Panc1 (cell line): Measurements from ENCODE around the gene RCOR1. TPM values are rescaled to one million over a fixed set of nuclear protein-coding genes. Genes with fewer than 3 reads are reported as not detected.

Experiments
- ATAC-seq: fragments of 200-7000 bp; cut with Tn5 transposase; 2 replicates; pipeline ENCODE4 v1.9.1; 2020; ENCODE audit warnings: mild to moderate bottlenecking, moderate library complexity
- BruUV-seq: library from RNA; stranded (reverse); fragments of 400-500 nt; replicated peaks from 2 replicates; lab custom pipeline; 2021; lab: Mats Ljungman, UMichigan
- CTCF ChIA-PET: fragments of 300-600 bp; sonication (Branson Sonifier 250); formaldehyde crosslinking; loops from one replicate; lab custom pipeline; 2022; ENCODE audit warnings: antibody characterized with exemption; lab: Charles Lee
- POLR2A ChIA-PET: fragments of 300-600 bp; sonication (Branson Sonifier 250); formaldehyde crosslinking; loops from one replicate; lab custom pipeline; 2022; ENCODE audit warnings: antibody characterized with exemption; lab: Charles Lee
- DNase-seq: peaks from one replicate; pipeline ENCODE4 v3.0.0-alpha.2; 2010; ENCODE audit warnings: low read depth, low spot score
- H3K27ac ChIP-seq: 2 replicates; pipeline ENCODE4 v1.5.1; 2011; ENCODE audit warnings: mild to moderate bottlenecking, low read length, inconsistent platforms
- H3K27me3 ChIP-seq: fragments of 200-500 bp; sonication (Bioruptor generic); 2 replicates; pipeline ENCODE4 v1.6.0; 2014; ENCODE audit warnings: low read length, inconsistent platforms; ENCODE audit not compliant: control insufficient read depth, insufficient read depth
- H3K36me3 ChIP-seq: fragments of 200-500 bp; sonication (Bioruptor generic); 2 replicates; pipeline ENCODE4 v1.5.1; 2014; ENCODE audit warnings: inconsistent platforms, mild to moderate bottlenecking, low read length, moderate library complexity; ENCODE audit not compliant: control insufficient read depth, insufficient read depth
- H3K4me1 ChIP-seq: 2 replicates; pipeline ENCODE4 v1.5.1; 2011; ENCODE audit warnings: inconsistent platforms, mild to moderate bottlenecking, low read length, moderate library complexity; ENCODE audit not compliant: control insufficient read depth, insufficient read depth
- H3K4me3 ChIP-seq, 2 experiments: 2 replicates each; pipeline ENCODE4 v1.5.1; 2011 to 2012; ENCODE audit warnings: low read depth in 2 of 2, low read length in 2 of 2, mild to moderate bottlenecking in 2 of 2, inconsistent platforms in 1 of 2, moderate library complexity in 1 of 2
- H3K9me3 ChIP-seq: fragments of 200-500 bp; sonication (Bioruptor generic); 2 replicates; pipeline ENCODE4 v1.5.1; 2014; ENCODE audit warnings: low read depth, mild to moderate bottlenecking, inconsistent platforms, low read length, moderate library complexity; ENCODE audit not compliant: control insufficient read depth, insufficient read depth
- POLR2AphosphoS5 ChIP-seq: IDR thresholded peaks from 2 replicates; pipeline ENCODE4 v1.6.1; 2012; ENCODE audit warnings: mild to moderate bottlenecking, low read depth, low read length, moderate library complexity
- REST ChIP-seq, 2 experiments: IDR thresholded peaks; 2 replicates each; pipeline ENCODE4 v1.6.1; 2011 to 2012; ENCODE audit warnings: low read depth in 2 of 2, control low read depth in 1 of 2, low read length in 1 of 2, mild to moderate bottlenecking in 1 of 2, moderate library complexity in 1 of 2; ENCODE audit not compliant: insufficient read depth in 1 of 2
- SIN3A ChIP-seq: IDR thresholded peaks from 2 replicates; pipeline ENCODE4 v1.6.1; 2012; ENCODE audit warnings: low read depth, mild to moderate bottlenecking, low read length, moderate library complexity, borderline replicate concordance; ENCODE audit not compliant: insufficient read depth
- TCF7L2 ChIP-seq: IDR thresholded peaks from 2 replicates; pipeline ENCODE4 v1.6.1; 2011; ENCODE audit warnings: mild to moderate bottlenecking, low read depth, low read length, inconsistent platforms
- in situ Hi-C: cut with HindIII; loops from 2 replicates; pipeline ENCODE4 v1.10.0; 2016; ENCODE audit warnings: low sequenced_read_pairs, low pct_unique_long_range_greater_than_20kb
- intact Hi-C: fragments of 100-400 bp; cut with micrococcal nuclease; formaldehyde crosslinking; loops from one replicate; pipeline ENCODE4 v1.10.0; 2022; ENCODE audit not compliant: unreplicated experiment
- total RNA-seq: library from RNA; stranded (reverse); gene quantifications from one replicate; pipeline ENCODE4 v1.2.1, GENCODE V29; 2021; ENCODE audit not compliant: unreplicated experiment
- TF ChIP-seq, protein P1 (sequence below): fragments of 450-650 bp; IDR thresholded peaks from 2 replicates; pipeline ENCODE4 v1.5.1; 2017; ENCODE audit warnings: mild to moderate bottlenecking

The RCOR1 gene
- total RNA-seq, 1 experiment from 2014 or later: 27.1 TPM

DNA sequence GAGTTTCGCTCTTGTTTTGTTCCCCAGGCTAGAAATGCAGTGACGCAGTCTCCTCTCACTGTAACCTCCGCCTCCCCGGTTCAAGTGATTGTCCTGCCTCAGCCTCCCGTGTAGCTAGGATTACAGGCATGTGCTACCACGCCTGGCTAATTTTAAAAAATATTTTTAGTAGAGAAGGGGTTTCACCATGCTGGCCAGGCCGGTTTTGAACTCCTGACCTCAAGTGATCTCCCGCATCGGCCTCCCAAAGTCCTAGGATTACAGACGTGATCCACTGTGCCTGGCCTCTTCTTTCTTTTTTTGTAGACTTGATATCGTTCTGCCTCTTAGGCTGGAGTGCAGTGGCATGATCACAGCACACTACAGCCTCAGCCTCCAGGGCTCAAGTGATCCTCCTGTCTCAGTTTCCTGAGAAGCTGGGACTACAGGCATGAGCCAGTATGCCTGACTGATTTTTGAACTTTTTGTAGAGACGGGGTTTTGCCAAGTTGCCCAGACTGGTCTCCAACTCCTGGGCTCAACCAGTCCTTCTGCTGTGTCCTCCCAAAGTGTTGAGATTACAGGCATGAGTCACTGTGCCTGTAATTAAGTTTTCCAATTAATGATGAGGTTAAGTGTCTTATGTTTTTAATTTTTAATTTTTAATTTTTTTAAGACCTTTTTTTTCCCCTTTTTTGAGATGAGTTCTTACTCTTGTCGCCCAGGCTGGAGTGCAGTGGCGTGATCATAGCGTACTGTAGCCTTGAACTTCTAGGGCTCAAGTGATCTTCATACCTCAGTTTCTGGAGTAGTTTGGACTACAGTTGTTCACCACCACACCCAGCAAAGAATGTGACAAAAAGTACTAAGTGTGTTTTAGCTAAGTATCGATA lies 10.2 kb downstream of the RCOR1 start:
- Histone ChIP-seq H3K27me3 (no peaks in the 10 kb centered on the region), H3K4me1 (peaks cover 21% of the 10 kb centered on the region), H3K27ac (no peak overlapping the region), H3K36me3 (no peaks in the 10 kb centered on the region), H3K9me3 (no peaks in the 10 kb centered on the region), H3K4me3 (no peak overlapping the region)
- TF ChIP-seq REST (IDR thresholded peaks at IDR 0.05; ENCODE audit: insufficient read depth in 1 of 2, low read depth in 2 of 2, low read length in 1 of 2) (no peak), SIN3A (no peak), TCF7L2 (no peak), POLR2AphosphoS5 (no peak)
- TF ChIP-seq, protein P1, sequence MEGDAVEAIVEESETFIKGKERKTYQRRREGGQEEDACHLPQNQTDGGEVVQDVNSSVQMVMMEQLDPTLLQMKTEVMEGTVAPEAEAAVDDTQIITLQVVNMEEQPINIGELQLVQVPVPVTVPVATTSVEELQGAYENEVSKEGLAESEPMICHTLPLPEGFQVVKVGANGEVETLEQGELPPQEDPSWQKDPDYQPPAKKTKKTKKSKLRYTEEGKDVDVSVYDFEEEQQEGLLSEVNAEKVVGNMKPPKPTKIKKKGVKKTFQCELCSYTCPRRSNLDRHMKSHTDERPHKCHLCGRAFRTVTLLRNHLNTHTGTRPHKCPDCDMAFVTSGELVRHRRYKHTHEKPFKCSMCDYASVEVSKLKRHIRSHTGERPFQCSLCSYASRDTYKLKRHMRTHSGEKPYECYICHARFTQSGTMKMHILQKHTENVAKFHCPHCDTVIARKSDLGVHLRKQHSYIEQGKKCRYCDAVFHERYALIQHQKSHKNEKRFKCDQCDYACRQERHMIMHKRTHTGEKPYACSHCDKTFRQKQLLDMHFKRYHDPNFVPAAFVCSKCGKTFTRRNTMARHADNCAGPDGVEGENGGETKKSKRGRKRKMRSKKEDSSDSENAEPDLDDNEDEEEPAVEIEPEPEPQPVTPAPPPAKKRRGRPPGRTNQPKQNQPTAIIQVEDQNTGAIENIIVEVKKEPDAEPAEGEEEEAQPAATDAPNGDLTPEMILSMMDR: no peak
- no TSS peak for BruUV-seq
- CTCF ChIA-PET: interaction anchor here (0.6 kb wide), 1 partner anchor 78 kb away, joined by 4 read pairs; no protein-coding TSS in a partner anchor
- POLR2A ChIA-PET: no interaction called here
- no peak for DNase-seq
- ATAC-seq: no peak
- in situ Hi-C loops: no loop called here
- intact Hi-C loops: no loop called here

GRCh38 chr14:102603293-102603907 lies 11.0 kb downstream of the RCOR1 start:
- no TSS peak for BruUV-seq
- H3K9me3 ChIP-seq: no peaks in the 10 kb centered on the region
- peaks cover 21% of the 10 kb centered on the region for H3K4me1 ChIP-seq
- in situ Hi-C loops (no loop called here), intact Hi-C loops (no loop called here)
- H3K36me3 ChIP-seq: no peaks in the 10 kb centered on the region
- DNase-seq (no peak), ATAC-seq (no peak)
- POLR2A ChIA-PET: no interaction called here
- CTCF ChIA-PET: interaction anchor here (0.6 kb wide), 1 partner anchor 79 kb away, joined by 4 read pairs; no protein-coding TSS in a partner anchor
- no peak for TF ChIP-seq REST (IDR thresholded peaks at IDR 0.05; ENCODE audit: insufficient read depth in 1 of 2, low read depth in 2 of 2, low read length in 1 of 2)
- TF ChIP-seq POLR2AphosphoS5: no peak
- no peak for TF ChIP-seq SIN3A
- TF ChIP-seq, protein P1: no peak
- TF ChIP-seq TCF7L2: no peak
- H3K27ac ChIP-seq: no peak overlapping the region
- no peaks in the 10 kb centered on the region for H3K27me3 ChIP-seq
- H3K4me3 ChIP-seq: no peak overlapping the region
